ENCODE data around the gene DDX10.

Gene DDX10

DNA sequence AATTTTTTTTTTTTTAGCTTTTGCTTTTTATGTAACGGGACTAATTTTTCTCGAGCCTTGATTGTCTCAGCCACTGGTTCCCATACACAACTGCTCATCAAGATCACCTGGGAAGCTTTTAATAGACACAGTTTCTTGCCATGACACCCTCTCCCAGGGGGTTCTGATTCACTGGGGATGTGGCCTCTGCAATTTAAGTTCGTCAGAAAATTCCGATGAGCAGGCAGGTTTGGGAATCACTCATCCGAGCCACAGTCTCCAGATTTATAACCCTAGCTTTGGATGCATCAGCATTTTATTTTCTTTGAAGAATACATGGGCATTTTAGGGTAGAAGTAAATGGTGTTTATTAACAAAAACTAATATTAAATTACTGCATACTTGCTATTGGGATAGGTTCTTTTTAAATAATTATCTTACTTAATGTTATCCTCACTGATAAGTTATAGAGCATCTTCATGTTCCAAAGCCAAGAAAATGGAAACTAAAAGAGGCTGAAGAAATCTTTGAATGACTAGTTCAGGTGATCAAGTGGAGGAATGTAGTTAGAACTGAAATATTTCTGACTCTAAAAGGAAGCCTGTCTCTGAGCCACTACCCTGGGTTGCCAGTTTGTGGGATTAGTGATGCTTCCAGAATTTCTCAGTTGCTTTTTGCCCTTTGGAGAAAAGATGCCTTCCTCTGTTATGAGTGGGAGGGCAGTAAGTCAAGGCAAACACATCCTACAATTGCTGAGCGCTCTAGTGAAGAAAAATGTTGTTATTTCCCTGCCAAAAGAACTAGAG is 319.0 kb downstream of the DDX10 start:
- DNase-seq (ENCODE audit: low spot score), result no peak

DNA sequence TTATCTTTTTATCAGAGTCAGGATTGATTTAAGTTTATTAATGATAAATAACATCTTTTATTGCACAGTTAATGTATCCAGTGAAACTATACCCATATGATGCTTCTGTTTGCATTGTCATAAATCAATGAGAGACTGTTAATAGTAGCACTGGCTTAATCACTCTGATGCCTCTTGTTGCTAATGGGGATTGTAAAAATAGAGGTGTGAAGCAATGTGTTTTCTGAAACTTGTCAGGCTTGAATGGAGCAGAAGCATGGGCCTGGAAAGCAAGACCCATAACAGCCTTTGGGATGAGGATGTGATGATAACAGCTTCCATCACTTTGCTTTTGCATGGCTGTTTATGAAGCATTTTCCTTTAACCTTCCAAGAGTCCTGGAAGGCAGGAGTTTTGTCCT is 319.7 kb downstream of the DDX10 start:
- peak; percentile 37 for DNase-seq (ENCODE audit: low spot score)

DNA sequence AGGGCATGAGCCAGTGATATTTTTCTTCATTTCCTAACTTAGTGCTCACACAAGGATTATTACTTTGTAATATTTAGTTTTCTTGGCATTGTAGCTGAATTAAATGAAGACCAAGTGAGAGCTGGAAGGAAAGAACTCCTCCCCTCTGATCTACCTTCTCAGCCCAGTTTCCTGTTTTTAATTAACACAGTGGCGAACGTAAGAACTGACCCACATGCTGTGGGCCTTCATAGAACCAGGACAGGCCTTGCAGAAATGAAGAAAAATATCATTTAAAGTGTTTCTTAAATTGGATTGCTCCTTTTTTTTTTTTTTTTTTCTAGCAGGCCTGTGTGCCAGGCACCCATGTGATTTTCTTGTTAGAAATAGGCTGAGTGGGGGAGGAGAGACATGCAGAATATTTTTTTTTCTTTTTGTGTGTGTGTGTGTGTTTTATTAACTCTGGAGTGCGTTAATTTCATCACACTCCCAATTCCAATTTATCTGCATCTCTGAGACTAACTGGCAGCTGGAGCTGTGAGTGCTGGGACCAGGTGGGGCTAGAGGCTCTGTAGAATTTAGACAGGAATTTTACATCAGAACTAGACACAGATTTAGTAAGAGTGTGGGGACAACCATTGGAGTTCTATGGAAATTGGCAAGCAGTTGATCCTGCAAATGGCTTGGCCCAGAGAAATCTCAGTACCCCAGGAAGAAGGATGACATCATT is 320.5 kb downstream of the DDX10 start:
- peak; percentile 7 for DNase-seq (ENCODE audit: low spot score)

DNA sequence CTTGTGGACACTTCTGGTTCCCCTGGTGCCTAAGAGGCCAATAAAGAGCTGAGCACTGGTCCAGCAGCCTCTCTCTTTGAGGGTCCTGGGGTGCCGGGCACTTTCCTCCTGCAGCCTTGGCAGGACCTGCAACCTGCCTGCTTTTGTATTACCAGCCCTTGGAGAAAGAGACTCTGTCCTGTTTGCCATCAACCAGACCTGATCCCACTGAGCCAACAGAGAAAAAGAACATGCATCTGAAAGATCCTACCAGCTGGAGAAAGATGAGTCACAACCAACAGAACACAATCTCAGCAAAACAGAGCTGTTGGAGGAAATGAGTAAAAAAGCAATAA is 321.0 kb downstream of the DDX10 start:
- peak; percentile 40 for DNase-seq (ENCODE audit: low spot score)

Data from Ammon's horn (tissue), 1 donor.